Measurements from ENCODE around the gene APP.

- TF ChIP-seq, protein P1, sequence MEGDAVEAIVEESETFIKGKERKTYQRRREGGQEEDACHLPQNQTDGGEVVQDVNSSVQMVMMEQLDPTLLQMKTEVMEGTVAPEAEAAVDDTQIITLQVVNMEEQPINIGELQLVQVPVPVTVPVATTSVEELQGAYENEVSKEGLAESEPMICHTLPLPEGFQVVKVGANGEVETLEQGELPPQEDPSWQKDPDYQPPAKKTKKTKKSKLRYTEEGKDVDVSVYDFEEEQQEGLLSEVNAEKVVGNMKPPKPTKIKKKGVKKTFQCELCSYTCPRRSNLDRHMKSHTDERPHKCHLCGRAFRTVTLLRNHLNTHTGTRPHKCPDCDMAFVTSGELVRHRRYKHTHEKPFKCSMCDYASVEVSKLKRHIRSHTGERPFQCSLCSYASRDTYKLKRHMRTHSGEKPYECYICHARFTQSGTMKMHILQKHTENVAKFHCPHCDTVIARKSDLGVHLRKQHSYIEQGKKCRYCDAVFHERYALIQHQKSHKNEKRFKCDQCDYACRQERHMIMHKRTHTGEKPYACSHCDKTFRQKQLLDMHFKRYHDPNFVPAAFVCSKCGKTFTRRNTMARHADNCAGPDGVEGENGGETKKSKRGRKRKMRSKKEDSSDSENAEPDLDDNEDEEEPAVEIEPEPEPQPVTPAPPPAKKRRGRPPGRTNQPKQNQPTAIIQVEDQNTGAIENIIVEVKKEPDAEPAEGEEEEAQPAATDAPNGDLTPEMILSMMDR (IDR thresholded peaks at IDR 0.05; ENCODE audit: low read depth, low read length): no peak
- TF ChIP-seq EZH2phosphoT487 (IDR thresholded peaks at IDR 0.05; ENCODE audit: low read depth): no peak
Measured at GRCh38 chr21:26153758-26154157, 16.8 kb downstream of the APP start.

All from OCI-LY3 (cell line).